HL-60/S4 treated with phorbol 12-myristate 13-acetate at 8.2 ng/mL for 4 days and 3 days (cell line): ENCODE results near the gene RNF208.

ENCODE experiments used
- in situ Hi-C: fragments of 300-500 bp; cut with MboI; formaldehyde crosslinking; loops from 2 replicates; pipeline ENCODE4 v1.15.0; 2022; ENCODE audit warnings: low sequenced_read_pairs

The RNF208 gene

GRCh38 chr9:137228506-137228967, 6.5 kb upstream of the RNF208 start:
- in situ Hi-C loops: loop anchor here (10.0 kb wide), 1 partner anchor 104 kb away; no protein-coding TSS in a partner anchor

- in situ Hi-C loops: loop anchor here (10.0 kb wide), 1 partner anchor 103 kb away; no protein-coding TSS in a partner anchor
These were observed 5.9 kb upstream of the RNF208 start for GRCh38 chr9:137227853-137228505.

- in situ Hi-C loops: loop anchor here (10.0 kb wide), 1 partner anchor 102 kb away; no protein-coding TSS in a partner anchor
These were observed 5.2 kb upstream of the RNF208 start, which contains the start of gene RNF224 for GRCh38 chr9:137227054-137227852. RNF224 (plus strand) TSS chr9:137227502; CDS start chr9:137228336, 834 bp downstream.

GRCh38 chr9:137226338-137227053, 4.5 kb upstream of the RNF208 start:
- in situ Hi-C loops: loop anchor here (10.0 kb wide), 1 partner anchor 102 kb away; no protein-coding TSS in a partner anchor

GRCh38 chr9:137225699-137226331, 3.8 kb upstream of the RNF208 start:
- in situ Hi-C loops: loop anchor here (10.0 kb wide), 1 partner anchor 101 kb away; no protein-coding TSS in a partner anchor

- in situ Hi-C loops: loop anchor here (10.0 kb wide), 1 partner anchor 100 kb away; no protein-coding TSS in a partner anchor
These were observed 3.0 kb upstream of the RNF208 start, which contains the start of gene CYSRT1 for GRCh38 chr9:137224830-137225694. CYSRT1 (plus strand) TSS chr9:137225174; CDS start chr9:137225622, 448 bp downstream.

GRCh38 chr9:137223078-137223970, 1.3 kb upstream of the RNF208 start:
- in situ Hi-C loops: loop anchor here (10.0 kb wide), 1 partner anchor 99 kb away; no protein-coding TSS in a partner anchor

- in situ Hi-C loops: loop anchor here (10.0 kb wide), 1 partner anchor 97 kb away; no protein-coding TSS in a partner anchor
These were observed 431 bp downstream of the RNF208 start for GRCh38 chr9:137221506-137222111.

- in situ Hi-C loops: loop anchor here (10.0 kb wide), 1 partner anchor 96 kb away; no protein-coding TSS in a partner anchor
These were observed 940 bp downstream of the RNF208 start for GRCh38 chr9:137221095-137221505.

GRCh38 chr9:137220317-137221094, 1.5 kb downstream of the RNF208 start:
- in situ Hi-C loops: loop anchor here (10.0 kb wide), 1 partner anchor 96 kb away; no protein-coding TSS in a partner anchor

- in situ Hi-C loops: loop anchor here (10.0 kb wide), 1 partner anchor 95 kb away; no protein-coding TSS in a partner anchor
These were observed 2.2 kb downstream of the RNF208 start for GRCh38 chr9:137219757-137220316.

- in situ Hi-C loops: no loop called here
These were observed 3.2 kb downstream of the RNF208 start for GRCh38 chr9:137218754-137219271.

GRCh38 chr9:137218212-137218753, 3.8 kb downstream of the RNF208 start:
- in situ Hi-C loops: no loop called here

GRCh38 chr9:137217276-137218211, 4.5 kb downstream of the RNF208 start:
- in situ Hi-C loops: no loop called here
